ENCODE results near the gene EGFR. TPM values are rescaled to one million over a fixed set of nuclear protein-coding genes. Genes with fewer than 3 reads are reported as not detected.

The EGFR gene
- total RNA-seq, 3 donors from 2014 or later, result 63.6 to 96.3 (median 72.5) TPM

GRCh38 chr7:55198634-55199392 is 180.0 kb downstream of the EGFR start:
- H3K36me3 ChIP-seq (ENCODE audit: low read depth), result peaks cover 3% of the 10 kb centered on the region

GRCh38 chr7:55199418-55199817 is 180.6 kb downstream of the EGFR start:
- DNase-seq (no peak), ATAC-seq (no peak)
- Histone ChIP-seq H3K4me1 (ENCODE audit: low read depth) (no peaks in the 10 kb centered on the region), H3K9me3 (no peaks in the 10 kb centered on the region), H3K4me3 (no peak overlapping the region), H3K36me3 (ENCODE audit: low read depth) (peaks cover 3% of the 10 kb centered on the region)
- intact Hi-C loops (cut with DNase I, micrococcal nuclease), result no loop called here
- TF ChIP-seq CTCF (IDR thresholded peaks at IDR 0.05), result no peak

More at GRCh38 chr7:55198634-55199392, 180.0 kb downstream of the EGFR start:
- DNase-seq (no peak), ATAC-seq (no peak)
- intact Hi-C loops (cut with DNase I, micrococcal nuclease), result no loop called here
- TF ChIP-seq CTCF (IDR thresholded peaks at IDR 0.05), result no peak
- no peaks in the 10 kb centered on the region for H3K4me1 ChIP-seq (ENCODE audit: low read depth)
- no peaks in the 10 kb centered on the region for H3K9me3 ChIP-seq
- no peak overlapping the region for H3K4me3 ChIP-seq

DNA sequence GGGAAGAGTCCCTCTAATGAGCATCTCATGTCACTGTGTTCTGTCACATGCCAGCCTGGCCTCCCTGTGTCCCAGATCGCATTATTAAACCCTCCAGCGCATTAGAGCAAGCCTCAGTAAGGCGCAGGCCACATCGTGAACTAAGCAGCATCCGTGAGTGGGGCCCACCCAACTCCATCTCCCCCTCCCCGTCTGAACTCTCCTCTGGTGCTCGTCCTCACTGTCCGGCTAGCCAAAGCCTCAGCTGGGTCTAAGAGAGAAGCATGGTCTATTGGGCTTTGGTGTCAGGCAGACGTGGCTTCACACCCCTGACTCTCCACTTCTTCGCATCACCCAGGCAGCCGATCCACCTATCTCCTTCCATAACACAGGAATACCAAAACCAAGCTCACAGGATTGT is 181.6 kb downstream of the EGFR start:
- Histone ChIP-seq H3K9me3 (no peaks in the 10 kb centered on the region), H3K4me3 (no peak overlapping the region), H3K36me3 (ENCODE audit: low read depth) (peaks cover 3% of the 10 kb centered on the region), H3K4me1 (ENCODE audit: low read depth) (no peaks in the 10 kb centered on the region)
- no peak for ATAC-seq
- no peak for TF ChIP-seq CTCF (IDR thresholded peaks at IDR 0.05)
- DNase-seq, result no peak
- intact Hi-C loops (cut with DNase I, micrococcal nuclease), result no loop called here

DNA sequence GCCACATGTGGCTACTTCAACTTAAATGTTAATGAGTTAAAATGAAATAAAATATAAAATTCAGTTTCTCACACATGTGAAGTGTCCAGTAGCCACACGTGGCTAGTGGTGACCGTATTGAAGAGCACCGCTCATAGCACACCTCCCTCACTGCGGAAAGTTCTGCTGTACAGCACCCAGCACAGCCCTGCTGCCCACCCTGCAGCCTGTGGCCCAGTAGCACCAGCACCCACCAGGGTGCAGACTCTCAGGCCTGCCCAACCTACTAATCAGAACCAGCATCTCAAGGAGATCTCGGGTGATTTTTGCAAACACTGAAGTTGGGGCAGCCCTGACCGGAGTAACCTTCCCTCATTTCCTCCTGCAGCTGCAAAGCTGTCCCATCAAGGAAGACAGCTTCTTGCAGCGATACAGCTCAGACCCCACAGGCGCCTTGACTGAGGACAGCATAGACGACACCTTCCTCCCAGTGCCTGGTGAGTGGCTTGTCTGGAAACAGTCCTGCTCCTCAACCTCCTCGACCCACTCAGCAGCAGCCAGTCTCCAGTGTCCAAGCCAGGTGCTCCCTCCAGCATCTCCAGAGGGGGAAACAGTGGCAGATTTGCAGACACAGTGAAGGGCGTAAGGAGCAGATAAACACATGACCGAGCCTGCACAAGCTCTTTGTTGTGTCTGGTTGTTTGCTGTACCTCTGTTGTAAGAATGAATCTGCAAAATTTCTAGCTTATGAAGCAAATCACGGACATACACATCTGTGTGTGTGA is 183.5 kb downstream of the EGFR start:
- no peak for TF ChIP-seq CTCF (IDR thresholded peaks at IDR 0.05)
- intact Hi-C loops (cut with DNase I, micrococcal nuclease), result no loop called here
- no peak overlapping the region for H3K4me3 ChIP-seq
- no peak for ATAC-seq
- no peak for DNase-seq
- peaks cover 3% of the 10 kb centered on the region for H3K36me3 ChIP-seq (ENCODE audit: low read depth)
- no peaks in the 10 kb centered on the region for H3K4me1 ChIP-seq (ENCODE audit: low read depth)
- no peaks in the 10 kb centered on the region for H3K9me3 ChIP-seq

GRCh38 chr7:55203300-55203699 is 184.5 kb downstream of the EGFR start:
- DNase-seq (no peak), ATAC-seq (no peak)
- Histone ChIP-seq H3K4me3 (no peak overlapping the region), H3K4me1 (ENCODE audit: low read depth) (no peaks in the 10 kb centered on the region), H3K9me3 (no peaks in the 10 kb centered on the region), H3K36me3 (ENCODE audit: low read depth) (peaks cover 3% of the 10 kb centered on the region)
- TF ChIP-seq CTCF (IDR thresholded peaks at IDR 0.05), result no peak
- intact Hi-C loops (cut with DNase I, micrococcal nuclease), result no loop called here
